ENCODE measurements around the gene ZNF391.
"Not testable (repeated sequence)": the region's sequence is repeated elsewhere in the genome, so short reads cannot be mapped to it uniquely, and the experiment has no call there.

ZNF391 gene

DNA sequence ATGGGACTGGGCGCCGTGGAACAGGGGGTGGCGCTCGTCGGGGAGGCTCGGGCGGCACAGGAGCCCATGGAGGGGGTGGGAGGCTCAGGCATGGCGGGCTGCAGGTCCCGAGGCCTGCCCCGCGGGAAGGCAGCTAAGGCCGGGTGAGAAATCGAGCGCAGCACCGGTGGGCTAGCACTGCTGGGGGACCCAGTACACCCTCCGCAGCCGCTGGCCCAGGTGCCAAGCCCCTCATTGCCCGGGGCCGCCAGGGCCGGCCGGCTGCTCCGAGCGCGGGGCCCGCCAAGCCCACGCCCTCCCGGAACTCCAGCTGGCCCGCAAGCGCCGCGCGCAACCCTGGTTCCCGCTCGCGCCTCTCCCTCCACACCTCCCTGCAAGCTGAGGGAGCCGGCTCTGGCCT, 36.3 kb downstream of the ZNF391 start:
- DNase-seq = not testable (repeated sequence)

DNA sequence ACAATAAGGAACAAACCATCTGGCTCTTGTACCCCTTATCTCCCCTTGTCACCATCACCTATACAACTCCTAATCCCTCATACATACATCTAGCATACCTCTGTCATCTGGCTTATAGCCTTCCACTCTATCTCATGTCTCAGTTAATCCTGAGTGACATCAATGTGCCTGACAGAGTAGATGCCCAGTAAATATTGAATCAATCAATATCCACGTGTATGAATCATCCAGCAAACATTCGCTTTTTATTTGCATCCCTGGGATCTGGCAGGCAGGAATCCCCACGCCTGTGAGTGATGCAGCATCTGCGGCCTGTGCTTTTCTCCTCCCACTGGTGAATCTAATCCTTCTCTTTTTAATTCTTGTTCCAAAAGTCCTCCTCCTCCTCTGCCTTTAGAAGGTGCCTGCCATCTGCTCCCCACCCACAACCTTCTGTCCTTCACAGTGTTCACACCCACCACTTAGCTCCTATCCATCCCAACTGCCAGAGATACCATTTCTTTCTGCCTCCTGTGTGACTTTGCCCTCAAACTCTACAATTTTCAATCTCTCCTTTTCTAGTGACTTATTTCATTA, 37.6 kb downstream of the ZNF391 start:
- peak; percentile 10 for DNase-seq

DNA sequence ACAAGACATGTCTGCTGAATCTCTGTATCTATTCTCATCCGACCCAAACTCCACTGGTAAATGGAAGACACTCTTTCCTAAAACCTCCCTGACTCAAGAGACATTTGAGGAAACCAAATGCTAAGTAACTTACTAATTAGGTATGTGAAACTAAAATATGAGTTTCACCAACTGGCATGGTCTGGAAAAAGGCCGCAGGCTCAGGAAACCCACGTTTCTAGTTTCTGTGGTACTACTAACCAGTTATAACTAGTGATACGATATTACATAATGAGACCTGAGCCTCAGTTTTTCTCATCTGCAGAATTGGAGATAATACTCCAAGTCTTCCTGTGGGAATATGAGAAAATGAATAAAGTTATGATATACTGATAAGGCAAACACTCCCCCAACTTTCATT, 39.9 kb downstream of the ZNF391 start:
- DNase-seq = no peak

DNA sequence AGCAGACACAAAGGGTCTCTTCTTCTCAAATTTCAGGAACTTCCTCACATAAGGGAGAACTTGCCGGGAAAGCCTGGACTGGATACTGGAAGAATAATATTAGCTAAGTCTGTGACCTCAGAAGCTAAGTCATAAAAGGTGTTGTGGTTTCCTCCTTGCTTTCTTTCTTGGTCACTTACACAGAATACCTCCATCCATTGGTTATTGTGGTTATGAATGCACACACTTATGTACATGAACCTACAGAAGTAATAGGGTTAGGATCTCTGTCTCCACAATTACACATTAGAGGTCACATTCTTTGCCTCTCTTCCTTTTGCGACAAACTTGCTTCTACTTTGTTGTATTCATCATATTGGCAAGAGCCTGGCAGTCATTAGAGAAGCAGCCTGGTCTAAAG, 40.4 kb downstream of the ZNF391 start:
- DNase-seq = no peak

DNA sequence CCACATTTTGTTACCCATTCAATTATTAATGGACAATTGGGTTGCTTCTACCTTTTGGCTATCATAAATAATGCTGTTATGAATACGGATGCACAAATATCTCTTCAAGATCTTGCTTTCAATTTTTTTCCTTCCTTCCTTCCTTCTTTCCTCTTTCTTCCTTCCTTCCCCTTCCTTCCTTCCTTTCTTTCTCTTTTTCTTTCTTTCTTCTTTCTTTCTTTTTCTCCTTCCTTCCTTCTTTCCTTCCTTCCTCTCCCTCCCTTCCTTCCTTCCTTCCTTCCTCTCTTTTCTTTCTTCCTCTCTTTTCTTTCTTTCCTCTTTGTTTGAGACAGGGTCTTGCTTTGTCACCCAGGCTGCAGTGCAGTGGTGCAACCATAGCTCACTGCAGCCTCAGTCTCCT, 45.2 kb downstream of the ZNF391 start:
- no peak for DNase-seq

DNA sequence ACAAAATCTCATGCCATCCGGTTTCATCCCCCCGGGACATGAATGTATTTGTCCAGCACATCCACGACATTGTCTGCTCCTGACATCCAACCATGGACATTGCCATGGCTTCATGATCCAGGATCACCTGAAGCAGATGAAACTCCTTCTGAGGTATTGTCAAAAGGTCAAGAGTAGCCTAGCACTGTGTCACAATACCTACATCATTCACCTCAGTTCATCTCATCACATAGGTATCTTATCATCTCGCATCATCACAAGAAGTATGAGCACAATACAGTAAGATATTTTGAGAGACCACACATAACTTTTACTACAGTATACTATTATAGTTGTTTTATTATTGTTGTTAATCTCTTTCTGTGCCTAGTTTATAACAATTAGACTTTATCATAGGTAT, 50.8 kb downstream of the ZNF391 start:
- no peak for DNase-seq

DNA sequence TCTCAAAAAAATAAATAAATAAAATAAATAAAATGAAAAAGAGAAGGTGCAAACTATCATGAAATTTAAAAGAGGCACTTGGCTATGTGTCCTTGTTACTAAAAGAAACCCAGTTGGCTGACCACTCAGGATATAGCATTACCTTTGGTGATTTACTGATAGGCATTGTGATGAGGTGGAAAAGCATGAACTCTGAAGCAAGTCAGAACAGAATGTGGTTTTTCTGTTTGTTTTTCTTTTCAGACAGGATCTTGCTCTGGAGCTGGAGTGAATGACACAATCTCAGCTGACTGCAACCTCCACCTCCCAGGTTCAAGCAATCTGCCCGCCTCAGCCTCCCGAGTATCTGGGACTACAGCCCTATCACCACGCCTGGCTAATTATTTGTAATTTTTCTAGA, 52.4 kb downstream of the ZNF391 start:
- no peak for DNase-seq

DNA sequence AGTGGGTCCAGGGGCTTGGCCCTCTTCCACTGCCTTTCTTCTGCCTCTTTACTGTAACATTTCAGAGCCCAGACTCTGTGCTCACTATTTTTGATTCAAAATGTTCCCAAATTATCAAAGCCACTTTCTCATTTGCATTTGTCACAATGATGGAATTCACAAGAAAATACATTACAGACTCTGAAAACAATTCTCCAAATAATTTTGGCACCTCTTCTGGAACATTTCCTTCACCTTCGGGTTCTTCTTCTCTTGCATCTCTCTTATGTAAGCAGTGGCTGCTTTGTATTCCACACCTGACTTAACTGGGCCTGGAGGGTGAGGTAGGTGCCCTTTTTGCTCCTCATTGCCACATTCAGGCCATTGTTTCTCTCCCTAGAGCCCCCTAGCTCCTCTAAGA, 54.4 kb downstream of the ZNF391 start:
- no peak for DNase-seq

DNA sequence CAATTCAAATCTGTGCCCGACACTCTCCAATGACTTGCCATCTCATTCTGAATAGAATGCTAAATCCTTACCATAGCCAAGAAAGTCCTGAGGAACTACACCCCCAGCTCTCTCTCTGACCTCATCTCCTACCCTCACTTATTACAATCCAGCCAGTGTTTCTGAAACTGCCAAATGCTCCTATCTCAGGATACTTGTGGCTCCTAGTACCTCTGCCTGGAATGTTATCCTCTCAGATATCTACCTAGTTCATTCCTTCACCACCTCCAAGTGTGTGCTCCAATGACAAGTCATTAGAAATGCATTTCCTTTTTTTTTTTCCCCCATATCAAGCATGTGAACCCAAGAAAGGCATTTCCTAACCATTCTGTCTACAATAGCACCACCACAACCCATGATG, 59.9 kb downstream of the ZNF391 start:
- no peak for DNase-seq

DNA sequence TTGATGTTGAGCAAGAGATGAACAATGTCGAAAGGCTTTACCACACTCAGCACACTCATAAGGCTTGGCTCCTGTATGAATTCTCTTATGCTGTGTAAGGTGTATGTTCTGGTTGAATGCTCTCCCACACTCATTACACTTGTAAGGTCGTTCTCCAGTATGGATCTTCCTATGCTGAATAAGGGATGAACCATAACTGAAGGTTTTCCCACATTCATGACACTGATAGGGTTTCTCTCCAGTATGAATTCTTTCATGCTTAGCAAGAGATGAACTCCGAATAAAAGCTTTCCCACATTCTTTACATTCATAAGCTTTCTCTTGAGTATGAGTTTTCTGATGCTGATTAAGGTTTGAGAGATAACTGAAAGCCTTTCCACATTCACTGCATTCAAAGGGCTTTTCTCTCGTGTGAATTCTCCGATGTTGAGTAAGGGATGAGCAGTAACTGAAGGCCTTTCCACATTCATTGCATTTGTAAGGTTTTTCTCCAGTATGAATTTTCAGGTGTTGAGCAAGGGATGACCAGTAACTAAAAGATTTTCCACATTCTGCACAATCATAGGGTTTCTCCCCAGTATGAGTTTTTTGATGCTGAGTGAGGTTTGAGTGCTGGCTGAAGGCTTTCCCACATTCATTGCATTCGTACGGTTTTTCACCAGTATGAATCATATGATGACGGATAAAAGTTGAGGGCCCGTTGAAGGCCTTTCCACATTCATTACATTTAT, 63.3 kb downstream of the ZNF391 start:
- DNase-seq = no peak

DNA sequence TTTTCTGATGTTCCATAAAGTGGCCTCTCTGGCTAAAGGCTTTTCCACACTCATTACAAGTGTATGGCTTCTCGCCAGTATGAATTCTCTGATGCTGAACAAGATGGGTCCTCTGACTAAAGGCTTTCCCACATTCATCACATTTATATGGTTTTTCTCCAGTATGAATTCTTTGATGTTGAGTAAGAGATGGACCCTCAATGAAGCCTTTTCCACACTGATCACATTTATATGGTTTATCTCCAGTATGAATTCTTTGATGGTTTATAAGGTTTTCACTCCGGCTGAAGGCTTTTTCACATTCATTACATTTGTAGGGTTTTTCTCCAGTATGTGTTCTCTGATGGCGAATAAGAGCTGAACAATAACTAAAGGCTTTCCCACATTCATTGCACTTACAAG, 63.9 kb downstream of the ZNF391 start:
- no peak for DNase-seq
